SW480 (cell line): Measurements from ENCODE around the gene ARNT2.

Experiments used
- DNase-seq: peaks from one replicate; pipeline ENCODE4 v3.0.0-alpha.2; 2016; ENCODE audit warnings: low spot score

ARNT2 gene

GRCh38 chr15:80442728-80443403 is 38.7 kb downstream of the ARNT2 start:
- DNase-seq: no peak

GRCh38 chr15:80444680-80445251 is 40.6 kb downstream of the ARNT2 start:
- DNase-seq: no peak

DNA sequence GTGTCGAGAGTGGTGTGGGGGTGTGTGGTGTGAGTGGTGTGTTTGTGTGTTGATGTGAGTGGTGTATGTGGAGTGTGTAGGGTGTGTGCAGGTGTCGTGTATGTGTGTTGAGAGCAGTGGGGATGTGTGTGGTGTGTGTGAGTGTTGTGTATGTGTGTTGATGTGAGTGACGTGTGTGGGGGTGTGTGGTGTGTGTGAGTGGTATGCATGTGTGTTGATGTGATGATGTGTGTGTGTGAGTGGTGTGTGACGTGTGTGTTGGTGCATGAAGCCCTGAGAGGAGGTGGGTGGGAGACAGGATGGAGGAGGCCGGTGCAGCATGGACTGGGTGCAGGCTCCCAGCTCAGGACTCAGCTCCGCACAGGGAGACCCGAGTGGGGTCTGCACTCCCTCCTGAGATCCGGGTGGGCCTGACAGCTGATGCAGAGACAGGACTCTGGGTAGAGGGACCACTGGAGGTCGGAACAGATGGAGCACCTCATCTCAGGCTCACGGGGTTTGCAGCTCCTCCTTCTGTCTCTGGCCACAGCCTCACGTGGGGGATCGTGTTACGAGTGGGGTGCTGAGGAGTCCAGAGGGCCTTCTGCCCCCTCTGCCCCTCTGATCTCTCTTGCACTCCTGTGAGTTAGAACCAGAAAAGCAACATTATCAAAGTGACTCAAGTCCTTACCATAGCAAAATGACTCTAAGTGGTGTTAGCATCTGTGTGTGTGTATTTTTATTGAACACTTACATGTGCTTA is 41.3 kb downstream of the ARNT2 start:
- DNase-seq: no peak

- DNase-seq: no peak
Measured at GRCh38 chr15:80447077-80447476, 42.9 kb downstream of the ARNT2 start.

GRCh38 chr15:80449825-80450224 is 45.6 kb downstream of the ARNT2 start:
- DNase-seq: no peak

- DNase-seq: no peak
Measured at GRCh38 chr15:80450811-80451321, 46.7 kb downstream of the ARNT2 start.

GRCh38 chr15:80452166-80452565 is 48.0 kb downstream of the ARNT2 start:
- no peak for DNase-seq

GRCh38 chr15:80455051-80455648 is 51.0 kb downstream of the ARNT2 start:
- no peak for DNase-seq

DNA sequence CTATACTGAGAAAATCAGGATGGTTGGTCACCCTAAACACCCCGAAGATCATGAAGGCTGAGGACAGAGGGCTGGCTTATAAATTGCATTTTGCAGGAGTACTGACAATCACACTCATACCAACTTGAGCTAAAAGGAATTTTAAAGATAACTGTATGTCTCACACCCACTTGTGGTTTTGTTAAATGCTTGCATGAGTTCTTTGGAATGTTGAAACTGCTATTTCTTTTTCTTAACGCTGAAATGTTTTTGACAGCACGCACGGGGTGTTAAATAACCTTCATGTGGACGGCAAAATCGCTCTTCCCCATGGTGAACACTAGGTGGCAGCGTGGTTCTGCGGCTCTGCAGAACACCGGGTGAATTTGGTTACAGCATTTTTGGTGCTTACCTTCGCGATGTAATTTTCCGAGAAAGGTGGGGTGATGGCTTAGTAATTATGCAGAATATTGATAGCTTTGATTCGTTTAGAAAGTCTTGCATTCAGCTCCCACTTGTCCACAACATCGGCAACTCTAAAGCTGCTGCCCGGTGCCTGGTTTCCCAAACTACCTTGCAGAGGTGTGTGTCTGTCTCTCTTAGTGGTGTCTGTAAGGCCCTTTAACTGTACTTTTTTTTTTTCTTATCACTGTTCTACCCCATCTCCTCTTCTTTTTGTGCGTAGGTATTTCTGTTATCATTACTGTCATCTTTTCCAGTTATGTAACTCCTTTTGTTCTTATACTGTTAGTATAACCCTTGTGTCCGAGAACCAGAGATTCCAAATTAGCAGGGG is 51.7 kb downstream of the ARNT2 start:
- peak; percentile 63 for DNase-seq

DNA sequence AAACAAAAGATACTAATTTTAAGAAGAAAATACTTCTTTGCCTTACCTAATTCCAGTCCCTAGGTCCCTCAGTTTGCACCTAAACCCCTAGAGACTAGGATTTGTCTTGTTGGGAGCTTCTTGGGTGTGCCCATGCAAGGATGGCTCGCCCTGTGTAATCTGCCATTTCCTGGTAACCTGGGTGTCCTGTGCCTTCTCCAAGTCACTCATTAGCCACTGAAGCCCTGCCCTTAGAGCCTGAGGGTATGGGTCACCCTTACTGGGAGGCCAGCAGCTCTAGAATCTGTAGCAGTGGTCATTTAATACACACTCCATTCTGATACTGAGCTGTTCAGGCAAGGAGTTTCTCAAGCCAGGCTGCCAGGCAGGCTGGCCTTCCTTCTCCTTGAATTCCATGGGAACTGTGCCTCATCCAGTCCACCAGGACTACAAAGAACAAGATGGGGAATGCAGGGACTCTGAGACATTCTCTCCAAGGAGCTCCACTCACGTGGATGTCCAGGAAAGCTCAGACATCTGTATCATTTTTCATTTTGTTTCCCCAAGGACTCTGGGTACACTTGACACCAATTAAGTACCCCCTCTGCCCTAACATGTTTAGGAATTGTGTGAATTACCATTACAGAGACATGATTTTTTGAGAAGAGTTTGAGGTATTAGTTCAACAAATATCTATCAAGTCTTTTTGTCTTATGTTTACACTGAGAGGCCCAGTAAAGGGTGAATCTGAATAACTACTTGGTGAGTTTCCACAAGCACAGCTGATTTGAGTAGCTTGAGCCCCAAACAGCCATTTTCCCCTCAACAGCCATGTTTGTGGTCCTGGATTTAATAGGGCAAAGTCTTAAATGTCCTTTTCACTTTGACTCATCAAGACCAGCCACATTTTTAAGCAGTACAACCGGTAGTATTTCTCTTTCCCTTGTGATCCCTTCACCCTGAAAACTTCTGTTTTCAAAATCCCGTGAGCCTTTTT is 52.6 kb downstream of the ARNT2 start:
- no peak for DNase-seq

- DNase-seq: no peak
Measured at GRCh38 chr15:80457896-80458295, 53.7 kb downstream of the ARNT2 start.

- DNase-seq: no peak
Measured at GRCh38 chr15:80458580-80458979, 54.4 kb downstream of the ARNT2 start.

- DNase-seq: no peak
Measured at GRCh38 chr15:80459380-80459779, 55.2 kb downstream of the ARNT2 start.

- no peak for DNase-seq
Measured at GRCh38 chr15:80459818-80460217, 55.6 kb downstream of the ARNT2 start.

GRCh38 chr15:80461356-80462095 is 57.3 kb downstream of the ARNT2 start:
- no peak for DNase-seq

DNA sequence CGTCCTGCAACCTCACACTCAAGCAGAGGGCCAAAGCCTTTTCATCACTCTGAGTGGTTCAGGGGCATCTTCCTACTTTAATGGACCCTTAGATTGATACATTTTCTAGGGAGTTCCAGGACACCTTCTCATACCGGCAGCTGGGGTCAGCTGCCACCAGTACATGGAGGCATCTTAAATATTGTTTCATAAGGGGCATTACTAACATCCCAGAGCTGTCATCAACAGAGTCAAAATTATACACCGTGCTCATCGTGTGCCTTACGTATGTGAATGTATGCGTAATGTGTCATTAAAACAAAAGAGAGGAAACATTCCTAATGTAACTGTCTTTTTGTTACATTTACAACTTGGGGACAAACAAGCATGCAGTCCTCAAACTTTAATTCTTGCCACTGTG is 57.9 kb downstream of the ARNT2 start:
- DNase-seq: no peak

GRCh38 chr15:80462836-80463512 is 58.8 kb downstream of the ARNT2 start:
- DNase-seq: no peak

- no peak for DNase-seq
Measured at GRCh38 chr15:80464951-80465625, 60.9 kb downstream of the ARNT2 start.

DNA sequence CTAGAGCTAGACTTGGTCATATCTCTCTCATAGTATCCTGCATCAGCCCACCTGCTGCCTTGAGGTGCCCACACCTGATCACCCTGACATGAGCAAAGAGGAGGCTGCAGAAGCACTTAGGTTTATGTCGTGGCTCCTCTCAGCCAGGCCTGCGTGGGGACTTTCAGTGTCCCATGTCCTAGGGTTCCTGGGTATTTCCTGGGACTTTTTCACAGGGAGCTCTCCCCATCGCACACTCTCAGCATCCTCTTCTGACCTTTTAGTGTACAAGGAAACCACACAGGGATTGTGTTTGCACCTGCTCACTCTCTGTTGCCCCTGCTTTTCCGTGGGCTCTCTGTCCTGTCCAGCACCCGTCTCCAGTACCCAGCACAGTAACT is 61.4 kb downstream of the ARNT2 start:
- DNase-seq: no peak
